Panc1 (cell line): Measurements from ENCODE around the gene NDUFAF2. TPM values are rescaled to one million over a fixed set of nuclear protein-coding genes. Genes with fewer than 3 reads are reported as not detected.

Experiments
- ATAC-seq: fragments of 200-7000 bp; cut with Tn5 transposase; 2 replicates; pipeline ENCODE4 v1.9.1; 2020; ENCODE audit warnings: mild to moderate bottlenecking, moderate library complexity
- BruUV-seq: library from RNA; stranded (reverse); fragments of 400-500 nt; replicated peaks from 2 replicates; lab custom pipeline; 2021; lab: Mats Ljungman, UMichigan
- CTCF ChIA-PET: fragments of 300-600 bp; sonication (Branson Sonifier 250); formaldehyde crosslinking; loops from one replicate; lab custom pipeline; 2022; ENCODE audit warnings: antibody characterized with exemption; lab: Charles Lee
- POLR2A ChIA-PET: fragments of 300-600 bp; sonication (Branson Sonifier 250); formaldehyde crosslinking; loops from one replicate; lab custom pipeline; 2022; ENCODE audit warnings: antibody characterized with exemption; lab: Charles Lee
- DNase-seq: peaks from one replicate; pipeline ENCODE4 v3.0.0-alpha.2; 2010; ENCODE audit warnings: low read depth, low spot score
- H3K27ac ChIP-seq: 2 replicates; pipeline ENCODE4 v1.5.1; 2011; ENCODE audit warnings: mild to moderate bottlenecking, low read length, inconsistent platforms
- H3K27me3 ChIP-seq: fragments of 200-500 bp; sonication (Bioruptor generic); 2 replicates; pipeline ENCODE4 v1.6.0; 2014; ENCODE audit warnings: low read length, inconsistent platforms; ENCODE audit not compliant: control insufficient read depth, insufficient read depth
- H3K36me3 ChIP-seq: fragments of 200-500 bp; sonication (Bioruptor generic); 2 replicates; pipeline ENCODE4 v1.5.1; 2014; ENCODE audit warnings: inconsistent platforms, mild to moderate bottlenecking, low read length, moderate library complexity; ENCODE audit not compliant: control insufficient read depth, insufficient read depth
- H3K4me1 ChIP-seq: 2 replicates; pipeline ENCODE4 v1.5.1; 2011; ENCODE audit warnings: inconsistent platforms, mild to moderate bottlenecking, low read length, moderate library complexity; ENCODE audit not compliant: control insufficient read depth, insufficient read depth
- H3K4me3 ChIP-seq, 2 experiments: 2 replicates each; pipeline ENCODE4 v1.5.1; 2011 to 2012; ENCODE audit warnings: low read depth in 2 of 2, low read length in 2 of 2, mild to moderate bottlenecking in 2 of 2, inconsistent platforms in 1 of 2, moderate library complexity in 1 of 2
- H3K9me3 ChIP-seq: fragments of 200-500 bp; sonication (Bioruptor generic); 2 replicates; pipeline ENCODE4 v1.5.1; 2014; ENCODE audit warnings: low read depth, mild to moderate bottlenecking, inconsistent platforms, low read length, moderate library complexity; ENCODE audit not compliant: control insufficient read depth, insufficient read depth
- CTCF ChIP-seq: fragments of 450-650 bp; IDR thresholded peaks from 2 replicates; pipeline ENCODE4 v1.5.1; 2017; ENCODE audit warnings: mild to moderate bottlenecking
- POLR2AphosphoS5 ChIP-seq: IDR thresholded peaks from 2 replicates; pipeline ENCODE4 v1.6.1; 2012; ENCODE audit warnings: mild to moderate bottlenecking, low read depth, low read length, moderate library complexity
- SIN3A ChIP-seq: IDR thresholded peaks from 2 replicates; pipeline ENCODE4 v1.6.1; 2012; ENCODE audit warnings: low read depth, mild to moderate bottlenecking, low read length, moderate library complexity, borderline replicate concordance; ENCODE audit not compliant: insufficient read depth
- TCF7L2 ChIP-seq: IDR thresholded peaks from 2 replicates; pipeline ENCODE4 v1.6.1; 2011; ENCODE audit warnings: mild to moderate bottlenecking, low read depth, low read length, inconsistent platforms
- in situ Hi-C: cut with HindIII; loops from 2 replicates; pipeline ENCODE4 v1.10.0; 2016; ENCODE audit warnings: low sequenced_read_pairs, low pct_unique_long_range_greater_than_20kb
- intact Hi-C: fragments of 100-400 bp; cut with micrococcal nuclease; formaldehyde crosslinking; loops from one replicate; pipeline ENCODE4 v1.10.0; 2022; ENCODE audit not compliant: unreplicated experiment
- total RNA-seq: library from RNA; stranded (reverse); gene quantifications from one replicate; pipeline ENCODE4 v1.2.1, GENCODE V29; 2021; ENCODE audit not compliant: unreplicated experiment
- TF ChIP-seq, protein P1 (sequence below), 2 experiments: IDR thresholded peaks; 2 replicates each; pipeline ENCODE4 v1.6.1; 2011 to 2012; ENCODE audit warnings: low read depth in 2 of 2, control low read depth in 1 of 2, low read length in 1 of 2, mild to moderate bottlenecking in 1 of 2, moderate library complexity in 1 of 2; ENCODE audit not compliant: insufficient read depth in 1 of 2

The NDUFAF2 gene
- total RNA-seq, 1 experiment from 2014 or later: 41.6 TPM

DNA sequence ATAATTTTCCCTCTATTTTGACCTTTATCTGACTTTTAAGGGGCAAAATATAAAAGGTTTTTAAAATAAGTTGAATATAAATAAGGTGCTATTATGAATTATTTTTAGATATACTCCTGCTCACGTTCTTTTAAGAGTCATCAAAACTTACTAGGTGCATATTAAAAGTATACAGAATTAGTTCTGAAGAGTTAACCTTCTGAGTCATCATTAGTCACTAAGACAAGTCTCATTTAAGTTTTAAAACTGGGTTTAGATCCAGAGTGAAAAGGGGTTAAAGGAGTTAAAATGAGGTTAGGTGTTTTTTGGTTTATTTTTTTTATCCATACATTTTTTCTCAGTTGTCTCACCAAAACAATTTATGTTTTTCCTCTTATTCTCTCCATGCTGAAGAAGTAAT lies 175.5 kb downstream of the NDUFAF2 start:
- POLR2A ChIA-PET: no interaction called here
- DNase-seq: no peak
- BruUV-seq: no TSS peak
- no peak for ATAC-seq
- Histone ChIP-seq H3K9me3 (no peaks in the 10 kb centered on the region), H3K27me3 (no peaks in the 10 kb centered on the region), H3K4me3 (no peak overlapping the region), H3K27ac (no peak overlapping the region), H3K36me3 (no peaks in the 10 kb centered on the region), H3K4me1 (no peaks in the 10 kb centered on the region)
- intact Hi-C loops (no loop called here), in situ Hi-C loops (no loop called here)
- no peak for TF ChIP-seq POLR2AphosphoS5
- no peak for TF ChIP-seq CTCF
- TF ChIP-seq, protein P1, sequence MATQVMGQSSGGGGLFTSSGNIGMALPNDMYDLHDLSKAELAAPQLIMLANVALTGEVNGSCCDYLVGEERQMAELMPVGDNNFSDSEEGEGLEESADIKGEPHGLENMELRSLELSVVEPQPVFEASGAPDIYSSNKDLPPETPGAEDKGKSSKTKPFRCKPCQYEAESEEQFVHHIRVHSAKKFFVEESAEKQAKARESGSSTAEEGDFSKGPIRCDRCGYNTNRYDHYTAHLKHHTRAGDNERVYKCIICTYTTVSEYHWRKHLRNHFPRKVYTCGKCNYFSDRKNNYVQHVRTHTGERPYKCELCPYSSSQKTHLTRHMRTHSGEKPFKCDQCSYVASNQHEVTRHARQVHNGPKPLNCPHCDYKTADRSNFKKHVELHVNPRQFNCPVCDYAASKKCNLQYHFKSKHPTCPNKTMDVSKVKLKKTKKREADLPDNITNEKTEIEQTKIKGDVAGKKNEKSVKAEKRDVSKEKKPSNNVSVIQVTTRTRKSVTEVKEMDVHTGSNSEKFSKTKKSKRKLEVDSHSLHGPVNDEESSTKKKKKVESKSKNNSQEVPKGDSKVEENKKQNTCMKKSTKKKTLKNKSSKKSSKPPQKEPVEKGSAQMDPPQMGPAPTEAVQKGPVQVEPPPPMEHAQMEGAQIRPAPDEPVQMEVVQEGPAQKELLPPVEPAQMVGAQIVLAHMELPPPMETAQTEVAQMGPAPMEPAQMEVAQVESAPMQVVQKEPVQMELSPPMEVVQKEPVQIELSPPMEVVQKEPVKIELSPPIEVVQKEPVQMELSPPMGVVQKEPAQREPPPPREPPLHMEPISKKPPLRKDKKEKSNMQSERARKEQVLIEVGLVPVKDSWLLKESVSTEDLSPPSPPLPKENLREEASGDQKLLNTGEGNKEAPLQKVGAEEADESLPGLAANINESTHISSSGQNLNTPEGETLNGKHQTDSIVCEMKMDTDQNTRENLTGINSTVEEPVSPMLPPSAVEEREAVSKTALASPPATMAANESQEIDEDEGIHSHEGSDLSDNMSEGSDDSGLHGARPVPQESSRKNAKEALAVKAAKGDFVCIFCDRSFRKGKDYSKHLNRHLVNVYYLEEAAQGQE (IDR thresholded peaks at IDR 0.05; ENCODE audit: insufficient read depth in 1 of 2, low read depth in 2 of 2, low read length in 1 of 2): no peak
- CTCF ChIA-PET: no interaction called here

DNA sequence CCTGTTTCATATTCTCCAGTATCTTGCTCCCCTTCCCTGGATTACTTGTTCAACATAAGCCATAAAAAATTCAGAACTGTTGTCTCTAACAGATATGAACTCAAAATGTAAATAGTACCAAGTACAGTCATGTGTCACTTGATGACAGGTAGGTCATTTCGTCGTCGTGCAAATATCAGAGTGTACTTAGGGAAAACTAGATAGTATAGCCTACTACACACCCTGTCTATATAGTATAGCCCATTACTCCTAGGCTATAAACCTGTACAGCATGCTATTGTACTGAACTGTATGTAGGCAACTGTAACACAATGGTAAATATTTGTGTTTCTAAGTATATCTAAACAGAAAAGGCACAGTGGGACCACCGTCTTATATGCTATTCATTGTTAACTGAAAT lies 178.1 kb downstream of the NDUFAF2 start:
- DNase-seq (no peak), ATAC-seq (no peak)
- H3K36me3 ChIP-seq: no peaks in the 10 kb centered on the region
- in situ Hi-C loops: no loop called here
- H3K4me1 ChIP-seq: no peaks in the 10 kb centered on the region
- CTCF ChIA-PET: no interaction called here
- no peaks in the 10 kb centered on the region for H3K9me3 ChIP-seq
- POLR2A ChIA-PET: no interaction called here
- TF ChIP-seq POLR2AphosphoS5 (no peak), SIN3A (no peak), CTCF (no peak), TCF7L2 (no peak)
- TF ChIP-seq, protein P1 (IDR thresholded peaks at IDR 0.05; ENCODE audit: insufficient read depth in 1 of 2, low read depth in 2 of 2, low read length in 1 of 2): no peak
- H3K27me3 ChIP-seq: no peaks in the 10 kb centered on the region
- intact Hi-C loops: no loop called here
- no TSS peak for BruUV-seq
- H3K27ac ChIP-seq: no peak overlapping the region
- H3K4me3 ChIP-seq: no peak overlapping the region
